MCF 10A (cell line): ENCODE measurements around the gene UNC5A. TPM values are rescaled to one million over a fixed set of nuclear protein-coding genes. Genes with fewer than 3 reads are reported as not detected.

Experiments
- BruUV-seq: library from RNA; stranded (reverse); fragments of 400-500 nt; replicated peaks from 2 replicates; lab custom pipeline; 2021; lab: Mats Ljungman, UMichigan
- CTCF ChIA-PET: fragments of 300-600 bp; sonication (Branson Sonifier 250); formaldehyde crosslinking; extraction: SDS; loops from one replicate; lab custom pipeline; 2021; ENCODE audit warnings: antibody characterized with exemption, inconsistent platforms; lab: Yijun Ruan, JAX
- POLR2A ChIA-PET: fragments of 300-600, 350-650 bp; sonication (Branson Sonifier 250); formaldehyde crosslinking; extraction: SDS; loops from one replicate; lab custom pipeline; 2020; ENCODE audit warnings: antibody characterized with exemption, inconsistent platforms; lab: Yijun Ruan, JAX
- DNase-seq: peaks from one replicate; pipeline ENCODE4 v3.0.0-alpha.2; 2018; ENCODE audit not compliant: unreplicated experiment
- H3K27ac Mint-ChIP-seq: one replicate; pipeline ENCODE4 v1.8.0; 2022; ENCODE audit warnings: mild to moderate bottlenecking, low read depth, mixed read lengths; ENCODE audit not compliant: unreplicated experiment
- H3K27me3 Mint-ChIP-seq: one replicate; pipeline ENCODE4 v1.8.0; 2022; ENCODE audit warnings: mixed read lengths; ENCODE audit not compliant: insufficient read depth, unreplicated experiment
- H3K36me3 Mint-ChIP-seq: one replicate; pipeline ENCODE4 v1.8.0; 2022; ENCODE audit warnings: mild to moderate bottlenecking, moderate library complexity, mixed read lengths; ENCODE audit not compliant: insufficient read depth, unreplicated experiment
- H3K4me1 Mint-ChIP-seq: one replicate; pipeline ENCODE4 v1.8.0; 2022; ENCODE audit warnings: mixed read lengths; ENCODE audit not compliant: insufficient read depth, unreplicated experiment
- H3K4me3 Mint-ChIP-seq: one replicate; pipeline ENCODE4 v1.8.0; 2022; ENCODE audit warnings: mild to moderate bottlenecking, moderate library complexity, mixed read lengths; ENCODE audit not compliant: unreplicated experiment
- H3K9me3 Mint-ChIP-seq: one replicate; pipeline ENCODE4 v1.8.0; 2022; ENCODE audit warnings: mixed read lengths; ENCODE audit not compliant: unreplicated experiment
- intact Hi-C: fragments of 100-400 bp; cut with micrococcal nuclease; formaldehyde crosslinking; loops from 2 replicates; pipeline ENCODE4 v1.14.1; 2022
- total RNA-seq: library from RNA; stranded (reverse); gene quantifications from 2 replicates; pipeline ENCODE4 v1.2.3, GENCODE V29; 2022
- TF ChIP-seq, protein P1 (sequence below): fragments of 200-600 bp; IDR thresholded peaks from one replicate; pipeline ENCODE4 v1.8.0; 2022; ENCODE audit warnings: antibody characterized with exemption, mild to moderate bottlenecking; ENCODE audit not compliant: unreplicated experiment

Gene UNC5A
- total RNA-seq, 1 experiment from 2014 or later = 0.51 TPM

DNA sequence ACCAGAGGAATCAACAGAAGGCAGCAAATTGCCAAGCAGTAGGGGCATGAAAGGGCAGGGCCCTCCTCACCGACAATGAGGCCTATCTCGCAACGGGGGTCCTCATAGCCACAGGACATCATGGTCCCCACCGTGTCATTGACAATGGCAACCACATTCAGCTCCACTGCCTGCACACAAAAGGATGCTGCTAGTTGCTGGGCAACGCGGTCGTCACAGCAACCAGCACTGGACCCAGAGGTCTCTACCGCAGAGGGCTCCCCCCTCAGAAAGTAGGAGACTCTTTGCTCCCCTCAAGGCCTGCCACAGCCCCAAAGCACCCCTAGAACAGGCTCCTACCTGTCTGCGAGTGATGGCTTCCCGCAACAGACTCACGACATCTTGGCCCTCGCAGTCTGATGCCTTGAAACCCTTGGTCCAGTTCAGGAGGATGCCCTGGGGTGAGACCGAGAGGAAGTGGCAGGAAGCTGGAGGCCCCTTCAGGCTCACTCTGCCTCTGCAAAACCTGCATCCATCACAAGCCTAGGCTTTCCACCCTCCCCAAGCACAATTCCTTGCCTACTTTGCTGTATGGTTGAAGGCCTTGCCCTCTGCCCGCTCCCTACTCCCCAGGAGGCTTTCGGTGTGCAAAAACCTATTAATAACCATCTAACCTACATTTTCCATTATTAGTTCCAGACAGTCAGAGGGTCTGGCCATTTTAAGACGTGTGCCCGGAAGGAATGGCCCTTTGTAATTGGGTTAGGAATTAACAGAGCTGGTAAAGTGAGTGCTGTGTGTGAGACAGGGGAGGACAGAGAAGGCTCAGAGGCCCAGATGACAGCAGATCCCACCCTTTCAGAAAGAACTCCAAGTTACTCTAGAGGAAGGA is 73.6 kb downstream of the UNC5A start:
- ChIA-PET CTCF (interaction anchor here (1.1 to 1.7 kb wide), 2 partner anchors 223 to 224 kb away, joined by 4 to 5 read pairs; no protein-coding TSS in a partner anchor), POLR2A (no interaction called here)
- no TSS peak for BruUV-seq
- H3K4me3 Mint-ChIP-seq = no peak overlapping the region
- DNase-seq = no peak
- H3K9me3 Mint-ChIP-seq = no peaks in the 10 kb centered on the region
- H3K27me3 Mint-ChIP-seq = peaks cover 13% of the 10 kb centered on the region
- TF ChIP-seq, protein P1, sequence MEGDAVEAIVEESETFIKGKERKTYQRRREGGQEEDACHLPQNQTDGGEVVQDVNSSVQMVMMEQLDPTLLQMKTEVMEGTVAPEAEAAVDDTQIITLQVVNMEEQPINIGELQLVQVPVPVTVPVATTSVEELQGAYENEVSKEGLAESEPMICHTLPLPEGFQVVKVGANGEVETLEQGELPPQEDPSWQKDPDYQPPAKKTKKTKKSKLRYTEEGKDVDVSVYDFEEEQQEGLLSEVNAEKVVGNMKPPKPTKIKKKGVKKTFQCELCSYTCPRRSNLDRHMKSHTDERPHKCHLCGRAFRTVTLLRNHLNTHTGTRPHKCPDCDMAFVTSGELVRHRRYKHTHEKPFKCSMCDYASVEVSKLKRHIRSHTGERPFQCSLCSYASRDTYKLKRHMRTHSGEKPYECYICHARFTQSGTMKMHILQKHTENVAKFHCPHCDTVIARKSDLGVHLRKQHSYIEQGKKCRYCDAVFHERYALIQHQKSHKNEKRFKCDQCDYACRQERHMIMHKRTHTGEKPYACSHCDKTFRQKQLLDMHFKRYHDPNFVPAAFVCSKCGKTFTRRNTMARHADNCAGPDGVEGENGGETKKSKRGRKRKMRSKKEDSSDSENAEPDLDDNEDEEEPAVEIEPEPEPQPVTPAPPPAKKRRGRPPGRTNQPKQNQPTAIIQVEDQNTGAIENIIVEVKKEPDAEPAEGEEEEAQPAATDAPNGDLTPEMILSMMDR = no peak
- H3K36me3 Mint-ChIP-seq = no peaks in the 10 kb centered on the region
- no peaks in the 10 kb centered on the region for H3K4me1 Mint-ChIP-seq
- H3K27ac Mint-ChIP-seq = no peak overlapping the region
- intact Hi-C loops = no loop called here

DNA sequence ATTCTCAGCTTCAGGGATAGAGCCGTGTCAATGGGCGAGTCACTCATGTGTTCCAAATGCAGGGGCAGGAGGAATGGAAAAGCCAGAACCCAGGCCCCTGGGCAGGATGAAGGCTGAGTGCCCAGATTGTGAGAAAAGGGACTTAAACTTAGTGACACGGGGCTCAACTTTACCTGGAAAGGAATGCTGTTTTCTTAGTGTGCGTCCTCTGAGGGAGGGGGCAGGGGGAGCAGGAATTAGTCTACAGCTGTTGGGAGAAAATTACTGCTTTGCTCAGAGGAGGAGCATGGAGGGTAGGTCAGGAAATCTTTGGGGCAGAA is 74.2 kb downstream of the UNC5A start:
- intact Hi-C loops = no loop called here
- H3K27ac Mint-ChIP-seq = no peak overlapping the region
- BruUV-seq = no TSS peak
- no peaks in the 10 kb centered on the region for H3K4me1 Mint-ChIP-seq
- H3K4me3 Mint-ChIP-seq = no peak overlapping the region
- DNase-seq = no peak
- no peaks in the 10 kb centered on the region for H3K36me3 Mint-ChIP-seq
- POLR2A ChIA-PET = no interaction called here
- H3K27me3 Mint-ChIP-seq = peaks cover 10% of the 10 kb centered on the region
- CTCF ChIA-PET = interaction anchor here (1.7 kb wide), 1 partner anchor 224 kb away, joined by 5 read pairs; no protein-coding TSS in a partner anchor
- TF ChIP-seq, protein P1 = no peak
- H3K9me3 Mint-ChIP-seq = no peaks in the 10 kb centered on the region

DNA sequence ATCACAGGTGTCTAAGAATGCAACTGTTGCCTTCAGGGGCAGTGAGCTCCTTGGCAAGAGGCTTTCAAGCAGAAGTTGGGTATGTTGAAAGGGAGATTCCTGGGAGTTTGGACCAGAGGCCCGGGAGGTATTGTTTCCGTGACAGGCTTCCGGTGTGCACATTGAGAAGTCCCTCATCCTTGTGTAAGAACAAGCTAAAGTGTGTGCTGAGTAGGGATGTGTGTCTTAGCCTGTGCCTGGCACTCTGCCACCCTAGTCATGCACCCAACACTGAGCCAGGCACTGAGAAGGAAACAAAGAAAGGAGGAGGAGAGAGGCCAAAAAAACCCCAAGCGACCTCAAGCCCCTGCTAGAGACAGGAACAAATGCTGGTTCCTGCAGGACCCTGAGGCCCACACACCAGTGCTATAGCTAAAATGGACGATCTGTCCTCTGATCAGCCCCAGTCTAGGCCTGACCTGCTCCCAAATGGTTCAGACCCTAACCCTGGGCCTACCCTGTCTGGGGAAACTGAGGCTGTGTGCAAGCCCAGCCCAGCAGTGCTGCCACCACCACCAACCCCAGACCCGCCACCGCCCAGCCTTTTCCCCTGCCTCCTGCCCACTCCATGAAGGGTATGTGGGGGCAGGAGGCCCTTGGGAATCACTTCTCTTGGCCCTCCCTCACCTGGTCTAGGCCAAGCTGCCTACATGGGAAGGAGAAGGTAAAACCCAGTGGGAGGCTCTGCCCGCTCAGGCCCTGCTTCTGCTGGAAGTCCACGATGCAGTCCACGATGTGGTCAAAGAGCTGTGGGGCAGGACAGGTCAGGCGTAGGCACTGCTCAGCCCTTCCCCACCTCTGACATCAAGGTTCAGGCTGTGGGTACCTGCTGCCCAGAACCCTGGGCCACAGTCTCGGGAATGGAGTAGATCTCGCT is 76.2 kb downstream of the UNC5A start:
- no peak for DNase-seq
- intact Hi-C loops = no loop called here
- TF ChIP-seq, protein P1 = no peak
- Mint-ChIP-seq H3K9me3 (no peaks in the 10 kb centered on the region), H3K27me3 (peaks cover 16% of the 10 kb centered on the region), H3K36me3 (no peaks in the 10 kb centered on the region), H3K27ac (no peak overlapping the region), H3K4me1 (no peaks in the 10 kb centered on the region), H3K4me3 (no peak overlapping the region)
- BruUV-seq = no TSS peak
- ChIA-PET POLR2A (no interaction called here), CTCF (interaction anchor here (0.6 to 1.4 kb wide), 4 partner anchors 9 to 495 kb away, joined by 3 to 5 read pairs (median 3); no protein-coding TSS in a partner anchor)
